SK-N-SH treated with all-trans-retinoic acid at 6 μM for 48 hours (cell line): ENCODE results near the gene TMEM30B.

Source experiments
- ATAC-seq: fragments of 200-7000 bp; cut with Tn5 transposase; 3 replicates; pipeline ENCODE4 v1.9.1; 2020; ENCODE audit warnings: mild to moderate bottlenecking, moderate library complexity
- ARNTL ChIP-seq: fragments of 450-650 bp; formaldehyde crosslinking; IDR thresholded peaks from 2 replicates; pipeline ENCODE4 v1.5.0; 2020; ENCODE audit warnings: low read depth, mild to moderate bottlenecking, moderate library complexity, borderline replicate concordance
- BACH2 ChIP-seq: fragments of 250-450 bp; sonication (Bioruptor Pico); IDR thresholded peaks from 2 replicates; pipeline ENCODE4 v1.9.0; 2021; ENCODE audit warnings: mild to moderate bottlenecking, borderline replicate concordance
- CSDC2 ChIP-seq: fragments of 250-450 bp; sonication (Bioruptor Pico); IDR thresholded peaks from 2 replicates; pipeline ENCODE4 v1.5.0; 2020; ENCODE audit warnings: mild to moderate bottlenecking, moderate library complexity
- CSRNP3 ChIP-seq: fragments of 250-450 bp; sonication (Bioruptor Pico); IDR thresholded peaks from 2 replicates; pipeline ENCODE4 v1.5.1; 2021; ENCODE audit warnings: mild to moderate bottlenecking, moderate library complexity
- ESRRG ChIP-seq: fragments of 250-450 bp; sonication (Bioruptor Pico); IDR thresholded peaks from 2 replicates; pipeline ENCODE4 v1.6.1; 2021; ENCODE audit warnings: mild to moderate bottlenecking
- GLIS3 ChIP-seq: fragments of 250-450 bp; sonication (Bioruptor Pico); IDR thresholded peaks from 2 replicates; pipeline ENCODE4 v1.5.0; 2020; ENCODE audit warnings: mild to moderate bottlenecking, moderate library complexity
- PATZ1 ChIP-seq: fragments of 250-450 bp; sonication (Bioruptor Pico); IDR thresholded peaks from 2 replicates; pipeline ENCODE4 v1.8.0; 2020; ENCODE audit warnings: mild to moderate bottlenecking, moderate library complexity, borderline replicate concordance
- PPARA ChIP-seq: fragments of 250-450 bp; sonication (Bioruptor Pico); IDR thresholded peaks from 2 replicates; pipeline ENCODE4 v1.5.0; 2020; ENCODE audit warnings: mild to moderate bottlenecking, borderline replicate concordance
- RARB ChIP-seq: fragments of 250-450 bp; sonication (Bioruptor Pico); IDR thresholded peaks from 2 replicates; pipeline ENCODE4 v1.8.0; 2021; ENCODE audit warnings: mild to moderate bottlenecking, moderate library complexity
- SNAI2 ChIP-seq: fragments of 250-450 bp; sonication (Bioruptor Pico); IDR thresholded peaks from 2 replicates; pipeline ENCODE4 v1.5.0; 2020; ENCODE audit warnings: mild to moderate bottlenecking, moderate library complexity
- TCF4 ChIP-seq: fragments of 250-450 bp; sonication (Bioruptor Pico); IDR thresholded peaks from 2 replicates; pipeline ENCODE4 v1.8.0; 2021; ENCODE audit warnings: mild to moderate bottlenecking, moderate library complexity, borderline replicate concordance
- TOX ChIP-seq: fragments of 250-450 bp; sonication (Bioruptor Pico); IDR thresholded peaks from 2 replicates; pipeline ENCODE4 v1.8.0; 2021; ENCODE audit warnings: mild to moderate bottlenecking, moderate library complexity, borderline replicate concordance
- ZC3H10 ChIP-seq: fragments of 250-450 bp; sonication (Bioruptor Pico); IDR thresholded peaks from 2 replicates; pipeline ENCODE4 v1.5.1; 2021; ENCODE audit warnings: mild to moderate bottlenecking, moderate library complexity
- ZFP3 ChIP-seq: fragments of 250-450 bp; sonication (Bioruptor Pico); IDR thresholded peaks from 2 replicates; pipeline ENCODE4 v1.5.0; 2020; ENCODE audit warnings: mild to moderate bottlenecking, moderate library complexity
- ZFP30 ChIP-seq: fragments of 450-650 bp; formaldehyde crosslinking; IDR thresholded peaks from 2 replicates; pipeline ENCODE4 v1.5.0; 2022; ENCODE audit warnings: mild to moderate bottlenecking, moderate library complexity
- ZNF70 ChIP-seq: fragments of 450-650 bp; formaldehyde crosslinking; IDR thresholded peaks from 2 replicates; pipeline ENCODE4 v1.5.0; 2020; ENCODE audit warnings: mild to moderate bottlenecking, moderate library complexity
- ZNF8 ChIP-seq: fragments of 450-650 bp; formaldehyde crosslinking; IDR thresholded peaks from 2 replicates; pipeline ENCODE4 v1.5.0; 2020; ENCODE audit warnings: mild to moderate bottlenecking, moderate library complexity
- TF ChIP-seq, protein P1 (sequence below): fragments of 250-450 bp; sonication (Bioruptor Pico); IDR thresholded peaks from 2 replicates; pipeline ENCODE4 v1.5.0; 2020; ENCODE audit warnings: mild to moderate bottlenecking, moderate library complexity
- TF ChIP-seq, protein P2 (sequence below): fragments of 250-450 bp; sonication (Bioruptor Pico); IDR thresholded peaks from 2 replicates; pipeline ENCODE4 v1.5.1; 2020; ENCODE audit warnings: low read depth, mild to moderate bottlenecking, moderate library complexity

Gene TMEM30B

GRCh38 chr14:61266436-61266835, 14.7 kb downstream of the TMEM30B start (continued):
- TF ChIP-seq, protein P1, sequence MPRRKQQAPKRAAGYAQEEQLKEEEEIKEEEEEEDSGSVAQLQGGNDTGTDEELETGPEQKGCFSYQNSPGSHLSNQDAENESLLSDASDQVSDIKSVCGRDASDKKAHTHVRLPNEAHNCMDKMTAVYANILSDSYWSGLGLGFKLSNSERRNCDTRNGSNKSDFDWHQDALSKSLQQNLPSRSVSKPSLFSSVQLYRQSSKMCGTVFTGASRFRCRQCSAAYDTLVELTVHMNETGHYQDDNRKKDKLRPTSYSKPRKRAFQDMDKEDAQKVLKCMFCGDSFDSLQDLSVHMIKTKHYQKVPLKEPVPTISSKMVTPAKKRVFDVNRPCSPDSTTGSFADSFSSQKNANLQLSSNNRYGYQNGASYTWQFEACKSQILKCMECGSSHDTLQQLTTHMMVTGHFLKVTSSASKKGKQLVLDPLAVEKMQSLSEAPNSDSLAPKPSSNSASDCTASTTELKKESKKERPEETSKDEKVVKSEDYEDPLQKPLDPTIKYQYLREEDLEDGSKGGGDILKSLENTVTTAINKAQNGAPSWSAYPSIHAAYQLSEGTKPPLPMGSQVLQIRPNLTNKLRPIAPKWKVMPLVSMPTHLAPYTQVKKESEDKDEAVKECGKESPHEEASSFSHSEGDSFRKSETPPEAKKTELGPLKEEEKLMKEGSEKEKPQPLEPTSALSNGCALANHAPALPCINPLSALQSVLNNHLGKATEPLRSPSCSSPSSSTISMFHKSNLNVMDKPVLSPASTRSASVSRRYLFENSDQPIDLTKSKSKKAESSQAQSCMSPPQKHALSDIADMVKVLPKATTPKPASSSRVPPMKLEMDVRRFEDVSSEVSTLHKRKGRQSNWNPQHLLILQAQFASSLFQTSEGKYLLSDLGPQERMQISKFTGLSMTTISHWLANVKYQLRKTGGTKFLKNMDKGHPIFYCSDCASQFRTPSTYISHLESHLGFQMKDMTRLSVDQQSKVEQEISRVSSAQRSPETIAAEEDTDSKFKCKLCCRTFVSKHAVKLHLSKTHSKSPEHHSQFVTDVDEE (CRISPR knock-in tag): no peak
- TF ChIP-seq ARNTL (CRISPR knock-in tag): no peak

DNA sequence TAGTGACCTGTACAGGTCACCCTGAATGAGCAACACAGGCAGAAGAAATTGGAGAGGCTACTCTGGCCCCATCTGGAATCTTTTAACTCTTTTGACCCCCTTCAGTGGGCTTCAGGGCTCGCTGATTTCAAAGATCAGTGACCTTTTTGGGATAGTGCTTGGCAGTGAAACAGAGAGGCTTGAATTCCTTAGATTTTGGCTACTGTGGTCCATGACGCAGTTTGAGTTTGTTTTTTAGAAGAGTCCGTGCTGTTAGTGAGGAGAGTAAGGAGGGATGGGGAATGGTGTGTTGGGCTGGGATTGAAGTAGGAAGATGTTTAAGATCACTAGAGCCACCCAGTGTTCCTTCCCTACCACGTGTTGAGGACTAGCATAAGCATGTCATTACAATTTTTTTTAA, 16.5 kb downstream of the TMEM30B start:
- TF ChIP-seq ZFP30 (CRISPR knock-in tag): no peak
- no peak for TF ChIP-seq ESRRG
- no peak for TF ChIP-seq TCF4 (CRISPR knock-in tag)
- TF ChIP-seq, protein P2, sequence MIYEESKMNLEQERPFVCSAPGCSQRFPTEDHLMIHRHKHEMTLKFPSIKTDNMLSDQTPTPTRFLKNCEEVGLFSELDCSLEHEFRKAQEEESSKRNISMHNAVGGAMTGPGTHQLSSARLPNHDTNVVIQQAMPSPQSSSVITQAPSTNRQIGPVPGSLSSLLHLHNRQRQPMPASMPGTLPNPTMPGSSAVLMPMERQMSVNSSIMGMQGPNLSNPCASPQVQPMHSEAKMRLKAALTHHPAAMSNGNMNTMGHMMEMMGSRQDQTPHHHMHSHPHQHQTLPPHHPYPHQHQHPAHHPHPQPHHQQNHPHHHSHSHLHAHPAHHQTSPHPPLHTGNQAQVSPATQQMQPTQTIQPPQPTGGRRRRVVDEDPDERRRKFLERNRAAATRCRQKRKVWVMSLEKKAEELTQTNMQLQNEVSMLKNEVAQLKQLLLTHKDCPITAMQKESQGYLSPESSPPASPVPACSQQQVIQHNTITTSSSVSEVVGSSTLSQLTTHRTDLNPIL (CRISPR knock-in tag): no peak
- TF ChIP-seq PPARA (CRISPR knock-in tag): no peak
- no peak for TF ChIP-seq TOX (CRISPR knock-in tag)
- no peak for TF ChIP-seq CSDC2 (CRISPR knock-in tag)
- no peak for ATAC-seq

GRCh38 chr14:61264010-61264571, 17.0 kb downstream of the TMEM30B start:
- TF ChIP-seq ZFP3 (no peak), PPARA (CRISPR knock-in tag) (no peak), PATZ1 (CRISPR knock-in tag) (no peak), BACH2 (CRISPR knock-in tag) (no peak), ZNF8 (CRISPR knock-in tag) (no peak), CSRNP3 (CRISPR knock-in tag) (no peak)
- TF ChIP-seq, protein P1 (CRISPR knock-in tag): no peak
- no peak for ATAC-seq

DNA sequence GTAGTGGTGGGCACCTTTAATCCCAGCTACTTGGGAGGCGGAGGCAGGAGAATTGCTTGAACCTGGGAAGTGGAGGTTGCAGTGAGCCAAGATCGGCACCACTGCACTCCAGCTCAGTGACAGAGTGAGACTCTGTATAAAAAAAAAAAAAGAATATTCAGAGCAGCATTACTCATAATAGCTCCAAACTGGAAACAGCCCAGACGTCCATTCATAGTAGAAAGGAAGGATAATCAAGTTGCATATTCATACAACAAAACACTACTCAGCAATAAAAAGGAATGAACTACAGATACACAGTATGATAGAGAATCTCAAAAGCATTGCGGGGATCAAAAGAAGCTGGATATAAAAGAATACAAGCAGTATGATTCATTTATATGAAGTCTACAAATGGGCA, 19.1 kb downstream of the TMEM30B start:
- ATAC-seq: peak; percentile 45
- TF ChIP-seq ZNF70 (CRISPR knock-in tag) (no peak), GLIS3 (CRISPR knock-in tag) (no peak), SNAI2 (no peak), BACH2 (CRISPR knock-in tag) (no peak), CSDC2 (CRISPR knock-in tag) (no peak), RARB (CRISPR knock-in tag) (no peak), ARNTL (CRISPR knock-in tag) (no peak), ZFP30 (CRISPR knock-in tag) (no peak), PPARA (CRISPR knock-in tag) (no peak), ZC3H10 (CRISPR knock-in tag) (no peak), TCF4 (CRISPR knock-in tag) (no peak)
- TF ChIP-seq, protein P2 (CRISPR knock-in tag): no peak
